HepG2 (cell line): ENCODE results near the gene SIX5. TPM values are rescaled to one million over a fixed set of nuclear protein-coding genes. Genes with fewer than 3 reads are reported as not detected.

ENCODE experiments used
- ATF1 ChIP-seq: IDR thresholded peaks from 2 replicates; pipeline ENCODE4 v1.6.1; 2016; ENCODE audit warnings: mild to moderate bottlenecking, control low read depth
- BCL3 ChIP-seq: sonication (generic); formaldehyde crosslinking; IDR thresholded peaks from 2 replicates; pipeline ENCODE4 v1.5.1; 2020; ENCODE audit warnings: mild to moderate bottlenecking, missing genetic modification reagents, moderate library complexity
- CBFB ChIP-seq: sonication (generic); formaldehyde crosslinking; IDR thresholded peaks from 2 replicates; pipeline ENCODE4 v1.4.0; 2020; ENCODE audit warnings: missing genetic modification reagents
- CHD4 ChIP-seq: fragments of 200-600 bp; sonication (generic); IDR thresholded peaks from 2 replicates; pipeline ENCODE4 v1.7.0; 2017; ENCODE audit warnings: mild to moderate bottlenecking, low read length, borderline replicate concordance
- DMAP1 ChIP-seq: IDR thresholded peaks from 2 replicates; pipeline ENCODE4 v1.6.1; 2016
- MAZ ChIP-seq, 2 experiments: sonication (generic) in 1 of 2; formaldehyde crosslinking in 1 of 2; IDR thresholded peaks; 2 replicates each; pipeline versions ENCODE4 v1.5.0 to v1.6.1; 2012 to 2020; ENCODE audit warnings: low read depth in 2 of 2, mild to moderate bottlenecking in 2 of 2, borderline replicate concordance in 1 of 2, improper control_type of control experiment in 1 of 2, low read length in 1 of 2, missing genetic modification reagents in 1 of 2, moderate library complexity in 1 of 2
- MEIS1 ChIP-seq: sonication (generic); formaldehyde crosslinking; IDR thresholded peaks from 2 replicates; pipeline ENCODE4 v1.9.0; 2021; ENCODE audit warnings: mild to moderate bottlenecking, missing genetic modification reagents, moderate library complexity, borderline replicate concordance
- MTF1 ChIP-seq: sonication (generic); formaldehyde crosslinking; IDR thresholded peaks from 2 replicates; pipeline ENCODE4 v1.5.0; 2020; ENCODE audit warnings: missing genetic modification reagents
- PHF21A ChIP-seq: sonication (generic); formaldehyde crosslinking; IDR thresholded peaks from 2 replicates; pipeline ENCODE4 v1.5.0; 2020; ENCODE audit warnings: mild to moderate bottlenecking, missing genetic modification reagents
- SMAD3 ChIP-seq: sonication (generic); formaldehyde crosslinking; IDR thresholded peaks from 2 replicates; pipeline ENCODE4 v1.4.0; 2020; ENCODE audit warnings: missing genetic modification reagents
- SNAPC2 ChIP-seq: sonication (generic); formaldehyde crosslinking; IDR thresholded peaks from 2 replicates; pipeline ENCODE4 v1.8.1; 2022; ENCODE audit warnings: mild to moderate bottlenecking, missing genetic modification reagents
- SRSF1 ChIP-seq: fragments of 200-400 bp; formaldehyde crosslinking; optimal IDR thresholded peaks from 2 replicates; pipeline ENCODE3; 2017; ENCODE audit warnings: mild to moderate bottlenecking, low read depth, low read length, moderate library complexity
- TBX3 ChIP-seq: fragments of 450-650 bp; IDR thresholded peaks from 2 replicates; pipeline ENCODE4 v1.6.1; 2017; ENCODE audit warnings: antibody characterized with exemption, mild to moderate bottlenecking, inconsistent platforms, borderline replicate concordance
- TSC22D2 ChIP-seq: sonication (generic); formaldehyde crosslinking; IDR thresholded peaks from 2 replicates; pipeline ENCODE4 v1.5.1; 2020; ENCODE audit warnings: missing genetic modification reagents, mild to moderate bottlenecking, borderline replicate concordance
- ZBTB42 ChIP-seq: sonication (generic); formaldehyde crosslinking; IDR thresholded peaks from 2 replicates; pipeline ENCODE4 v1.5.0; 2020; ENCODE audit warnings: mild to moderate bottlenecking, missing genetic modification reagents
- ZBTB44 ChIP-seq: sonication (generic); formaldehyde crosslinking; IDR thresholded peaks from 2 replicates; pipeline ENCODE4 v1.4.0; 2020; ENCODE audit warnings: missing genetic modification reagents
- ZNF12 ChIP-seq: sonication (generic); formaldehyde crosslinking; IDR thresholded peaks from 2 replicates; pipeline ENCODE4 v1.5.0; 2020; ENCODE audit warnings: missing genetic modification reagents
- ZNF232 ChIP-seq: sonication (generic); formaldehyde crosslinking; IDR thresholded peaks from 2 replicates; pipeline ENCODE4 v1.4.0; 2020; ENCODE audit warnings: missing genetic modification reagents, borderline replicate concordance
- ZNF317 ChIP-seq: sonication (generic); formaldehyde crosslinking; IDR thresholded peaks from 2 replicates; pipeline ENCODE4 v1.5.0; 2020; ENCODE audit warnings: mild to moderate bottlenecking, missing genetic modification reagents
- ZNF331 ChIP-seq: sonication (generic); formaldehyde crosslinking; IDR thresholded peaks from 2 replicates; pipeline ENCODE4 v1.4.0; 2020; ENCODE audit warnings: missing genetic modification reagents
- ZNF546 ChIP-seq: sonication (generic); formaldehyde crosslinking; conservative IDR thresholded peaks from 2 replicates; pipeline ENCODE4 v1.8.1; 2023; ENCODE audit warnings: mild to moderate bottlenecking, missing genetic modification reagents
- polyA plus RNA-seq, 8 experiments: library from polyadenylated mRNA; depleted of rRNA in 3 of 8; stranded (reverse) in 7 of 8; unstranded in 1 of 8; fragments of >200 nt; fragmentation: Illumina TruSeq in 4 of 8; extraction: Trizol in 4 of 8; gene quantifications; 2 replicates each; pipeline versions ENCODE4 v1.2.1 to v1.2.3, GENCODE V29; 2011 to 2016; ENCODE audit warnings: low read depth in 4 of 8, missing spikeins in 1 of 8, mixed read lengths in 1 of 8; ENCODE audit not compliant: insufficient read depth in 1 of 8
- total RNA-seq, 5 experiments: library from RNA; depleted of rRNA; stranded (reverse); fragments of >200 nt; fragmentation: Illumina TruSeq; extraction: Trizol; gene quantifications; 2 replicates each; pipeline ENCODE4 v1.2.3, GENCODE V29; 2016; ENCODE audit warnings: low read depth in 1 of 5
- TF ChIP-seq, protein P1 (sequence below): IDR thresholded peaks from 2 replicates; pipeline ENCODE4 v1.6.1; 2016
- TF ChIP-seq, protein P2 (sequence below): IDR thresholded peaks from 2 replicates; pipeline ENCODE4 v1.6.1; 2016; ENCODE audit warnings: missing compliant biosample characterization, missing genetic modification reagents, borderline replicate concordance

SIX5 gene
- total and polyA plus RNA-seq, 2 of the 13 experiments (the other 11 are each of a cell fraction or from before 2014, with no cell fraction given): 7.7 to 10.5 TPM

GRCh38 chr19:45770192-45771101 lies 1.4 kb upstream of the SIX5 start (continued):
- TF ChIP-seq TBX3 (peak; percentile 72; the same call in 1 of the 2 replicates), MAZ (IDR thresholded peaks at IDR 0.05; ENCODE audit: borderline replicate concordance, low read depth, low read length) (peak; percentile 83), MAZ (CRISPR knock-in tag; IDR thresholded peaks at IDR 0.05; ENCODE audit: low read depth) (peak; percentile 85), MEIS1 (0 out of 2 replicates have a peak, but pooled peaks have one; percentile 56), BCL3 (CRISPR knock-in tag) (peak; percentile 75), DMAP1 (CRISPR knock-in tag) (peak; percentile 72; the same call in 1 of the 2 replicates), TSC22D2 (CRISPR knock-in tag) (peak; percentile 87; the same call in 1 of the 2 replicates), MTF1 (CRISPR knock-in tag) (0 out of 2 replicates have a peak, but pooled peaks have one; percentile 53), ZNF546 (peak; percentile 63; the same call in 1 of the 2 replicates), ZNF317 (CRISPR knock-in tag) (peak; percentile 36; the same call in 1 of the 2 replicates), ZNF331 (CRISPR knock-in tag) (no peak; the same call in 1 of the 2 replicates), SNAPC2 (CRISPR knock-in tag) (peak; percentile 69; the same call in 1 of the 2 replicates), ZBTB42 (CRISPR knock-in tag) (peak; percentile 66; the same call in 1 of the 2 replicates), ZBTB44 (CRISPR knock-in tag) (peak; percentile 63; the same call in 1 of the 2 replicates), ZNF12 (CRISPR knock-in tag) (0 out of 2 replicates have a peak, but pooled peaks have one; percentile 41), SRSF1 (peak; percentile 71), ZNF232 (CRISPR knock-in tag) (peak; percentile 67; the same call in 1 of the 2 replicates), CHD4 (0 out of 2 replicates have a peak, but pooled peaks have one; percentile 40), CBFB (CRISPR knock-in tag) (no peak; the same call in 1 of the 2 replicates), PHF21A (CRISPR knock-in tag) (no peak; the same call in 1 of the 2 replicates), SMAD3 (CRISPR knock-in tag) (peak; percentile 10; the same call in 1 of the 2 replicates), ATF1 (CRISPR knock-in tag) (no peak)
- TF ChIP-seq, protein P1, sequence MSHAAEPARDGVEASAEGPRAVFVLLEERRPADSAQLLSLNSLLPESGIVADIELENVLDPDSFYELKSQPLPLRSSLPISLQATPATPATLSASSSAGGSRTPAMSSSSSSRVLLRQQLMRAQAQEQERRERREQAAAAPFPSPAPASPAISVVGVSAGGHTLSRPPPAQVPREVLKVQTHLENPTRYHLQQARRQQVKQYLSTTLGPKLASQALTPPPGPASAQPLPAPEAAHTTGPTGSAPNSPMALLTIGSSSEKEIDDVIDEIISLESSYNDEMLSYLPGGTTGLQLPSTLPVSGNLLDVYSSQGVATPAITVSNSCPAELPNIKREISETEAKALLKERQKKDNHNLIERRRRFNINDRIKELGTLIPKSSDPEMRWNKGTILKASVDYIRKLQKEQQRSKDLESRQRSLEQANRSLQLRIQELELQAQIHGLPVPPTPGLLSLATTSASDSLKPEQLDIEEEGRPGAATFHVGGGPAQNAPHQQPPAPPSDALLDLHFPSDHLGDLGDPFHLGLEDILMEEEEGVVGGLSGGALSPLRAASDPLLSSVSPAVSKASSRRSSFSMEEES (CRISPR knock-in tag): peak; percentile 61; the same call in 1 of the 2 replicates
- TF ChIP-seq, protein P2, sequence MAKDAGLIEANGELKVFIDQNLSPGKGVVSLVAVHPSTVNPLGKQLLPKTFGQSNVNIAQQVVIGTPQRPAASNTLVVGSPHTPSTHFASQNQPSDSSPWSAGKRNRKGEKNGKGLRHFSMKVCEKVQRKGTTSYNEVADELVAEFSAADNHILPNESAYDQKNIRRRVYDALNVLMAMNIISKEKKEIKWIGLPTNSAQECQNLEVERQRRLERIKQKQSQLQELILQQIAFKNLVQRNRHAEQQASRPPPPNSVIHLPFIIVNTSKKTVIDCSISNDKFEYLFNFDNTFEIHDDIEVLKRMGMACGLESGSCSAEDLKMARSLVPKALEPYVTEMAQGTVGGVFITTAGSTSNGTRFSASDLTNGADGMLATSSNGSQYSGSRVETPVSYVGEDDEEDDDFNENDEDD (CRISPR knock-in tag): peak; percentile 58; the same call in 1 of the 2 replicates
